Measurements from ENCODE around the gene WDFY2.

The WDFY2 gene

DNA sequence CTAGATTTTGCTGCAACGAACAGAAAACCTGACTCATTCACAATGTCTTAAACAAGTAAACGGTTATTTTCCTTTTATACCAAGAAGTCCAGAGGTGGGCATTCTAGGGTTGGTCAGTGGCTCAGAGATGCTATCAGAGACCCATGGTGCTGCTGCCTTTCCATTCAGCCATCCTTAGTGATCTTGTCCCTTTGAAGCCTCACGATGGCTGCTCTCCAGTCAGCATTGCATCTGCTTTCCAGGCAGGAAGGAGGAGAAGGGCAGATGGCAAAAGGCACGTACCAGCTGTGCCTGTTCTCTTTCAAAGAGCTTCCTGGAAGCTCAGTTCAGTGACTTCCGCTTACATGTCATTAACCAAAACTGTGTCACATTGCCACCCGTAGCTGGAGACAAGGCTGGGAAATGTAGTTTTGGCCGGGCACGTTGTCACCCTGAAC, 30.1 kb downstream of the WDFY2 start:
- Histone ChIP-seq H3K36me3 (ENCODE audit: control insufficient read depth in 5 of 5, insufficient read depth in 5 of 5, low read length in 5 of 5) (no peaks in the 10 kb centered on the region), H3K27me3 (ENCODE audit: control insufficient read depth in 5 of 5, insufficient read depth in 4 of 5, low read length in 5 of 5) (no peaks in the 10 kb centered on the region), H3K9me3 (ENCODE audit: control insufficient read depth in 5 of 5, low read length in 5 of 5) (no peaks in the 10 kb centered on the region), H3K4me3 (ENCODE audit: low read depth in 1 of 5, low read length in 5 of 5) (peak overlapping the region; percentile 53 to 65 (median 64)), H3K27ac (ENCODE audit: low read depth, low read length) (peak overlapping the region; percentile 2), H3K4me1 (ENCODE audit: control insufficient read depth in 5 of 5, insufficient read depth in 5 of 5, low read length in 5 of 5) (peaks cover 0 to 11% (median 9%) of the 10 kb centered on the region in 5 donors), H3K9ac (ENCODE audit: low read length in 5 of 5) (peak overlapping the region in 2 of 5 donors; percentile 7 to 33)

DNA sequence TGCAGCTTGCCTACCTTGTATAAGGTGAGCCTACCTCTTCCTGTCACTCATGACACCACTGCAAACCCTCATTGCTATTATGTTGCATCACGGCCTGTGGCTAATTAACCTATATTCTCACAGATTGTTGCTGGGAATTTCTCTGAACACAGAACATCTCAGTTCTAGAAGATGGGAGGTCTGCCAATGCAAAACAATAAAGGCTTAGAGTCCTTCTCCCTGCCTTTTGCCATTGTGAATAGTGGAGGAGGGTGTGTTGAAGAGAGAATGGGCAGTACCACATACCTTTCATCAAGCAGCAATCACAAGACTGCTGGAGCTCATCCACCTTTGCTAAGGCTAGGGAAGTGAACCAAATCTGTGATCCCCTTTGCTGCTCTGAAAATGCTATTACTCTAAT, 34.4 kb downstream of the WDFY2 start:
- Histone ChIP-seq H3K27me3 (ENCODE audit: control insufficient read depth in 5 of 5, insufficient read depth in 4 of 5, low read length in 5 of 5) (no peaks in the 10 kb centered on the region), H3K9me3 (ENCODE audit: control insufficient read depth in 5 of 5, low read length in 5 of 5) (no peaks in the 10 kb centered on the region), H3K9ac (ENCODE audit: low read length in 5 of 5) (no peak overlapping the region), H3K4me1 (ENCODE audit: control insufficient read depth in 5 of 5, insufficient read depth in 5 of 5, low read length in 5 of 5) (peaks cover 3 to 19% (median 14%) of the 10 kb centered on the region in 5 donors), H3K27ac (ENCODE audit: low read depth, low read length) (no peak overlapping the region), H3K4me3 (ENCODE audit: low read depth in 1 of 5, low read length in 5 of 5) (no peak overlapping the region), H3K36me3 (ENCODE audit: control insufficient read depth in 5 of 5, insufficient read depth in 5 of 5, low read length in 5 of 5) (no peaks in the 10 kb centered on the region)

DNA sequence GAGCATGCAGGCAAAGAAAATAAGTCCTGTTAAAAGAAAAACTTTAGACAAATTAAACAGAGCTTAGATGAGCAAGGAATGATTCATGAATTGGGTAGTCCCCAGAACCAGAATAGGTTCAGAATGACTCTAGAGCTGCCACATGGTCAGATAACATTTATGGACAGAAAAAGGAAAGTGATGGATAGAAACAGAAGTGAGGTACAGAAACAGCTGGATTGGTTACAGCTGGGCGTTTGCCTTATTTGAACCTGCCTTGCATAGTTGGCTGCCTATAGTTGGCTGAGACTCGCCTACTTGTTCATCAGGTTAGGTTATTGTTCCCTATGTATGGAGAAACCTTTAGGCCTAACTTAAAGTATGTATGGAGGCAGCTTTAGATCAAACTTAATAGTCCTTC, 35.4 kb downstream of the WDFY2 start:
- Histone ChIP-seq H3K36me3 (ENCODE audit: control insufficient read depth in 5 of 5, insufficient read depth in 5 of 5, low read length in 5 of 5) (no peaks in the 10 kb centered on the region), H3K4me3 (ENCODE audit: low read depth in 1 of 5, low read length in 5 of 5) (no peak overlapping the region), H3K9me3 (ENCODE audit: control insufficient read depth in 5 of 5, low read length in 5 of 5) (no peaks in the 10 kb centered on the region), H3K27me3 (ENCODE audit: control insufficient read depth in 5 of 5, insufficient read depth in 4 of 5, low read length in 5 of 5) (no peaks in the 10 kb centered on the region), H3K4me1 (ENCODE audit: control insufficient read depth in 5 of 5, insufficient read depth in 5 of 5, low read length in 5 of 5) (peaks cover 2 to 13% (median 8%) of the 10 kb centered on the region in 5 donors), H3K9ac (ENCODE audit: low read length in 5 of 5) (no peak overlapping the region), H3K27ac (ENCODE audit: low read depth, low read length) (no peak overlapping the region)

DNA sequence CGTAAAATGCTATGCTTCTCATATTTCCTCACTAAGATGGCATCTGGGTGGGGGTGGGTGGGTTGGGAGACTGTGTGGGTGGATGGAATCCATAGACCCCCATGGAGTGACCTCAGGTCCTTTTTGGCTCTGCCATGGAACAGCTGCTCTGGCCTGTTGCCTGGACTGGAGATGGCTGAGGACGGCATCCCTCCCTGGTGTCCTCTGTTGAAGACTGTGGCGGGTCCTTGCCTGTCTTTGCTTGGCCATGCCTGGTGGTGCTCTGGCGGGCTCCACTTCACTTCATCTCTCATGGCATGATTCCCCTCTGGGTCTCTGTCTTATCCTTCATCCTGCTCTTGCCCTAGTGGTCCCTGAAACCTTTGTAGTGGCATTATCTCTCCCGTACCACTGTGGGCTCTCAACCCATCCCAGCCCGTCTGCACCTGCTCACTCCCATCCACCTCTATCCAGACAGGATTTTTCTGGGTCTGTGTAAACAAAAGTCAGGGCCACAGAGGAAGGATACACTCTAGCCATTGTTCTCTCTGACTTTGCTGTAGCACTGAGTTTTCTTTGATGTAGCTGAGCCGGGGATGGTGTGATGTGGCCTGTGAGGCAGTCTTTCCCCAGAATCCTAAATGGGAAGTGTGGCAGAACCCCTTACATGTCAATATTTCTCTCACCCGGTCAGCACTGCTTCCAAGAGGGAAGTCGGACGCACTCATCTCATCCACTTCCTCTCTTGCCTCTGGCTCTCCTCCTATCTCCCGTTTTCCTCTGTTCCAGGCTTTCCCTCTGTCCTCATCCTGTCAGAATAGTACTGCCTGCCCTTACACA, 36.1 kb downstream of the WDFY2 start:
- H3K9ac ChIP-seq (ENCODE audit: low read length in 5 of 5): no peak overlapping the region
- H3K36me3 ChIP-seq (ENCODE audit: control insufficient read depth in 5 of 5, insufficient read depth in 5 of 5, low read length in 5 of 5): no peaks in the 10 kb centered on the region
- peaks cover 0 to 15% (median 7%) of the 10 kb centered on the region in 5 donors for H3K4me1 ChIP-seq (ENCODE audit: control insufficient read depth in 5 of 5, insufficient read depth in 5 of 5, low read length in 5 of 5)
- H3K9me3 ChIP-seq (ENCODE audit: control insufficient read depth in 5 of 5, low read length in 5 of 5): no peaks in the 10 kb centered on the region
- no peaks in the 10 kb centered on the region for H3K27me3 ChIP-seq (ENCODE audit: control insufficient read depth in 5 of 5, insufficient read depth in 4 of 5, low read length in 5 of 5)
- no peak overlapping the region for H3K4me3 ChIP-seq (ENCODE audit: low read depth in 1 of 5, low read length in 5 of 5)
- H3K27ac ChIP-seq (ENCODE audit: low read depth, low read length): peak overlapping the region; percentile 13

DNA sequence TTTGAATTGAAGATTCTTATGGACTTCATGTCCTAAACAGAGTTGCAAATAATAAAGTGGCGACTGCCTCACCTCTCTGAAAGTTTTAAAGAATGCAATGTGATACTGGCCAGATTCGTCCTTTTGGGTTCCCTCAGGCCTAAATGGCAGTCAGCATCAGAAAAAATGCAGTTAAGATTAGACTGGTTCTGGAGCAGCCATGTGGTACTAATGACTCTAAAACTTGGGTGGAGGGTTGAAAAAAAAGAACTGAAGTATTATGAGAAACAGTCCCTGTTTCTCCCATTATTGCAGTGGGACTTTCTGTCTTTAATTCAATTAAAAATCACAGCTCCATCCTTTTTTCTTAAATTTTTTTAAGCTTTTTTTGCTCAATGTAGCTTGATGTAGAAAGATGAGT, 37.3 kb downstream of the WDFY2 start:
- Histone ChIP-seq H3K36me3 (ENCODE audit: control insufficient read depth in 5 of 5, insufficient read depth in 5 of 5, low read length in 5 of 5) (no peaks in the 10 kb centered on the region), H3K4me3 (ENCODE audit: low read depth in 1 of 5, low read length in 5 of 5) (no peak overlapping the region), H3K9me3 (ENCODE audit: control insufficient read depth in 5 of 5, low read length in 5 of 5) (no peaks in the 10 kb centered on the region), H3K9ac (ENCODE audit: low read length in 5 of 5) (no peak overlapping the region), H3K27ac (ENCODE audit: low read depth, low read length) (no peak overlapping the region), H3K4me1 (ENCODE audit: control insufficient read depth in 5 of 5, insufficient read depth in 5 of 5, low read length in 5 of 5) (peaks cover 3 to 24% (median 13%) of the 10 kb centered on the region in 5 donors), H3K27me3 (ENCODE audit: control insufficient read depth in 5 of 5, insufficient read depth in 4 of 5, low read length in 5 of 5) (no peaks in the 10 kb centered on the region)

DNA sequence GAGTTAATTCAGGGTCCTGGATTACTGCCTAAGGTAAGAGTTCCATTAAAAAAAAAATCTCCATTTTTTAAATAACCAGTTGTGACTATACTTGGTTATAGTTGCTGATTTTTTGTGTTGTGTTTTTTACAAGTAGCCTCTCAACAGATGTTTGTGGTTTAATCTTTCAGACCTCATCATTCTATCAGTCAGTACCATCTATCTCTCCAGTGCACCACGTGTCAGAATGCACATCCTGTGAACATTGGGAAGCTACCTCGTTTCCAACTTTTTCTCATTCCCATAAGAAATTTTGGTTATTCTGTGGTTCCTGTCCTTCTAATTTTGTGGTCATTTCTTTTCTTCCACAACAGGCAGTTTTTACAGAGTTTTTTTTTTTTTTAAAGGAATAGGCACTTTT, 39.2 kb downstream of the WDFY2 start:
- Histone ChIP-seq H3K4me1 (ENCODE audit: control insufficient read depth in 5 of 5, insufficient read depth in 5 of 5, low read length in 5 of 5) (peaks cover 3 to 38% (median 19%) of the 10 kb centered on the region in 5 donors), H3K27ac (ENCODE audit: low read depth, low read length) (no peak overlapping the region), H3K27me3 (ENCODE audit: control insufficient read depth in 5 of 5, insufficient read depth in 4 of 5, low read length in 5 of 5) (no peaks in the 10 kb centered on the region), H3K36me3 (ENCODE audit: control insufficient read depth in 5 of 5, insufficient read depth in 5 of 5, low read length in 5 of 5) (no peaks in the 10 kb centered on the region), H3K9me3 (ENCODE audit: control insufficient read depth in 5 of 5, low read length in 5 of 5) (no peaks in the 10 kb centered on the region), H3K9ac (ENCODE audit: low read length in 5 of 5) (no peak overlapping the region), H3K4me3 (ENCODE audit: low read depth in 1 of 5, low read length in 5 of 5) (no peak overlapping the region)

DNA sequence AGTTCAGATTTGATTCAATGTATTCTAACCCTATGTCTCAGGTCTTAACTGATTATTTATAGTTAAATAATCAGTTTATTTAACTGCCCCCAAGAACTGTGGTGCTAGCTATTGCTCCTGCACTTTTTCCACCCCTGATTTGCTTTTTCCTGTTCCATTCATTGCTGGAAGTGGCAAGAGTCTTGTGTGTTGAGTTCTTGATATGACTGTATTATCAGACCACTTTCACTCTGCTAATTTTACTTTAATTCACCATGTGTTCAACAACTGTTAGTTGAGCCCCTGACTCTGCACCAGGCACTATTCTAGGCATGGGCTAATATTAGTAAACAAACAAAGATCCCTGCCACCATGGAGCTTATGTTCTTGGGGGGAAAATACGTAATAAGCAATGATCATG, 39.9 kb downstream of the WDFY2 start:
- Histone ChIP-seq H3K9ac (ENCODE audit: low read length in 5 of 5) (no peak overlapping the region), H3K27ac (ENCODE audit: low read depth, low read length) (no peak overlapping the region), H3K4me3 (ENCODE audit: low read depth in 1 of 5, low read length in 5 of 5) (no peak overlapping the region), H3K9me3 (ENCODE audit: control insufficient read depth in 5 of 5, low read length in 5 of 5) (no peaks in the 10 kb centered on the region), H3K4me1 (ENCODE audit: control insufficient read depth in 5 of 5, insufficient read depth in 5 of 5, low read length in 5 of 5) (peaks cover 3 to 38% (median 17%) of the 10 kb centered on the region in 5 donors), H3K27me3 (ENCODE audit: control insufficient read depth in 5 of 5, insufficient read depth in 4 of 5, low read length in 5 of 5) (no peaks in the 10 kb centered on the region), H3K36me3 (ENCODE audit: control insufficient read depth in 5 of 5, insufficient read depth in 5 of 5, low read length in 5 of 5) (no peaks in the 10 kb centered on the region)

DNA sequence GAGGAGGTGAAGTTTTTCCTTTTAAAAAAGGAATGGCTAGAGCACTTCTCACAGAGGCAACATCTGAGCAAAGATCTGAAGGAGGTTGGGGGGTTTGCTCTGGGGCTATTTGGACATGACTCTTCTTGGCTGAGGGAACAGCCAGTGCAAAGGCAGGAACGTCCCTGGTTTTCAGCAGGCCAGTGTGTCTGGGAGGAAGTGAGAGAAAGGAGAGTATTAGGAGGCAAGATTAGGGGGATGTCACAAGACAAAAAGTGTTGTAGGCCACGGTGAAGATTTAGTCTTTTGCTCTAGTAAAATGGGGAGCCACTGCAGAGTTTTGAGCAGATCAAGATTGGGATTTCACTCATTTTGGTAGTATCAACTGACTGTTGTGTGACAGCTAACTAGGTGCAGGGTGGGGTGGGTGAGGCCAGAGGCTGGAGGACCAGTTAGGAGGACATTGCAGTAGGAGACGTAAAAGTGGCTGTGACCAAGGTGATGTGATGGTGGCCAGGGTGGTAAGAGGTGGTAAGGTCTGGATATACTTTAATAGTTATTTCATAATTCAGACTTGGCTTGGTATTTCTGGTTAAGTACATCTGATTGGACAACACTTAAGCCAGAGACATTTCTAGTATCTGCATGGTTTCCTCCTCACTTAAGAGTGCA, 40.6 kb downstream of the WDFY2 start:
- H3K27ac ChIP-seq (ENCODE audit: low read depth, low read length): no peak overlapping the region
- H3K9me3 ChIP-seq (ENCODE audit: control insufficient read depth in 5 of 5, low read length in 5 of 5): no peaks in the 10 kb centered on the region
- no peaks in the 10 kb centered on the region for H3K27me3 ChIP-seq (ENCODE audit: control insufficient read depth in 5 of 5, insufficient read depth in 4 of 5, low read length in 5 of 5)
- H3K4me3 ChIP-seq (ENCODE audit: low read depth in 1 of 5, low read length in 5 of 5): no peak overlapping the region
- no peak overlapping the region for H3K9ac ChIP-seq (ENCODE audit: low read length in 5 of 5)
- no peaks in the 10 kb centered on the region for H3K36me3 ChIP-seq (ENCODE audit: control insufficient read depth in 5 of 5, insufficient read depth in 5 of 5, low read length in 5 of 5)
- peaks cover 3 to 38% (median 17%) of the 10 kb centered on the region in 5 donors for H3K4me1 ChIP-seq (ENCODE audit: control insufficient read depth in 5 of 5, insufficient read depth in 5 of 5, low read length in 5 of 5)

DNA sequence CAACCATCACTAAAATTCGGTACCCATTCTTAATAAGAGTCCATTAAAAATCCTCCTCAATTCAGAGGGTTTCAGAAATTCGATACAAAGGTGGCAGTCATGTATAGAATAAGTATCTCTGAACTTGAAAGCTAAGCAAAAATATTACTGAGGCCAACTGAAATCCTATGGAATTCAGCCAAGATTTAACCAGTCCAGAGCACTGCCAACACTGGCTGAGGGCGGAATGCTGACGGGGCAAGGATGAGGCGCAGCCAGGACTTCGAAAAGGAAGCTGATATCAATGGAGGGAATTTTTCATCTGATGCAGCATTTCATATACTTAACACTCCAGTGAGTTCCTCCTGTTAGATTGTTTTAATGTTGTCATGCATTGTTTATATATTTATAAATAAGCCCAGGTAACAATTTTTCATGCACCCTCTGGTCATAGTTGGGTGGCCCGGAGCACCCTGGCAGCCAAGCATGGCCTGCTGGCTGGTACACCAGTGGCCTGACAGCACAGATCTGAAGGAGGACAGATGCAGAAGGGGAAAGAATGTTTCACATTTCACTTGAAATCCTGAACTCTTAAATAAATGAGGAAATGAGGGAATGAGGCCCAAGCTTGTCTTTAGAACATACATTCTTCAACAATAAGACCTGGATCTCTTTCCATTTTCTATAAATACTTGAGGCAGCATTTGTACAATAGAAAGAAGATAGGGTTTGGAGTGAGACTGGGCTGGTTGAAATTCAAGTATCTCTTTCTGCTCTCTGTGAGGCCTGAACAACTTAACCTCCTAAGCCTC, 41.5 kb downstream of the WDFY2 start:
- Histone ChIP-seq H3K27ac (ENCODE audit: low read depth, low read length) (peak overlapping the region; percentile 51), H3K4me1 (ENCODE audit: control insufficient read depth in 5 of 5, insufficient read depth in 5 of 5, low read length in 5 of 5) (peaks cover 0 to 32% (median 16%) of the 10 kb centered on the region in 5 donors), H3K9ac (ENCODE audit: low read length in 5 of 5) (peak overlapping the region in 2 of 5 donors; percentile 25 to 60), H3K4me3 (ENCODE audit: low read depth in 1 of 5, low read length in 5 of 5) (peak overlapping the region in 1 of 5 donors; percentile 6), H3K9me3 (ENCODE audit: control insufficient read depth in 5 of 5, low read length in 5 of 5) (no peaks in the 10 kb centered on the region), H3K36me3 (ENCODE audit: control insufficient read depth in 5 of 5, insufficient read depth in 5 of 5, low read length in 5 of 5) (no peaks in the 10 kb centered on the region), H3K27me3 (ENCODE audit: control insufficient read depth in 5 of 5, insufficient read depth in 4 of 5, low read length in 5 of 5) (no peaks in the 10 kb centered on the region)
